OCI-LY7 (cell line): Measurements from ENCODE around the gene HIVEP3. TPM values are rescaled to one million over a fixed set of nuclear protein-coding genes. Genes with fewer than 3 reads are reported as not detected.

ENCODE experiments used
- BruUV-seq: library from RNA; stranded (reverse); fragments of 400-500 nt; replicated peaks from 2 replicates; lab custom pipeline; 2021; lab: Mats Ljungman, UMichigan
- CTCF ChIA-PET: fragments of 300-600 bp; sonication (Branson Sonifier 250); formaldehyde crosslinking; loops from one replicate; lab custom pipeline; 2022; ENCODE audit warnings: antibody characterized with exemption; ENCODE audit not compliant: unreplicated experiment; lab: Charles Lee
- POLR2A ChIA-PET: fragments of 300-600 bp; sonication (Branson Sonifier 250); formaldehyde crosslinking; loops from one replicate; lab custom pipeline; 2022; ENCODE audit warnings: antibody characterized with exemption; lab: Charles Lee
- DNase-seq: peaks from one replicate; pipeline ENCODE4 v3.0.0-alpha.2; 2015; ENCODE audit warnings: low spot score
- H2AFZ ChIP-seq: fragments of 200-600 bp; sonication (generic), shearing (Covaris generic); 2 replicates; pipeline ENCODE4 v1.6.1; 2014; ENCODE audit warnings: mild to moderate bottlenecking, antibody characterized with exemption, low read length, moderate library complexity
- H3K27ac ChIP-seq: fragments of 200-600 bp; sonication (generic); 2 replicates; pipeline ENCODE4 v1.5.1; 2014; ENCODE audit warnings: mixed run types, low read depth, mild to moderate bottlenecking, moderate library complexity, low read length, inconsistent platforms; ENCODE audit not compliant: poor library complexity, severe bottlenecking
- H3K36me3 ChIP-seq: fragments of 200-600 bp; sonication (generic); 2 replicates; pipeline ENCODE4 v1.6.1; 2014; ENCODE audit warnings: mild to moderate bottlenecking, antibody characterized with exemption, low read length, moderate library complexity, mixed read lengths; ENCODE audit not compliant: insufficient read depth
- H3K4me1 ChIP-seq: fragments of 200-600 bp; sonication (generic); 2 replicates; pipeline ENCODE4 v1.5.1; 2014; ENCODE audit warnings: mild to moderate bottlenecking, low read length; ENCODE audit not compliant: insufficient read depth, poor library complexity, severe bottlenecking
- H3K4me2 ChIP-seq: fragments of 200-600 bp; sonication (generic); 2 replicates; pipeline ENCODE4 v1.6.1; 2014; ENCODE audit warnings: mild to moderate bottlenecking, low read length
- H3K4me3 ChIP-seq: fragments of 200-600 bp; sonication (generic); 2 replicates; pipeline ENCODE4 v1.5.1; 2014; ENCODE audit warnings: mild to moderate bottlenecking, low read depth, low read length; ENCODE audit not compliant: poor library complexity, severe bottlenecking
- H3K79me2 ChIP-seq: fragments of 200-600 bp; sonication (generic); 2 replicates; pipeline ENCODE4 v1.6.1; 2016; ENCODE audit warnings: low read depth, mild to moderate bottlenecking, low read length, moderate library complexity, mixed read lengths; ENCODE audit not compliant: insufficient read depth
- H3K9me2 ChIP-seq: fragments of 200-600 bp; sonication (generic); 2 replicates; pipeline ENCODE4 v1.6.1; 2016; ENCODE audit warnings: mild to moderate bottlenecking, low read length, mixed read lengths; ENCODE audit not compliant: insufficient read depth
- H3K9me3 ChIP-seq: fragments of 200-600 bp; sonication (generic); 2 replicates; pipeline ENCODE4 v1.6.1; 2014; ENCODE audit warnings: mild to moderate bottlenecking, mixed run types, low read length, mixed read lengths
- H4K20me1 ChIP-seq: fragments of 200-600 bp; sonication (generic); 2 replicates; pipeline ENCODE4 v1.6.1; 2014; ENCODE audit warnings: mild to moderate bottlenecking, antibody characterized with exemption, low read length, moderate library complexity, mixed read lengths; ENCODE audit not compliant: insufficient read depth
- EZH2phosphoT487 ChIP-seq: fragments of 200-600 bp; sonication (generic); IDR thresholded peaks from 2 replicates; pipeline ENCODE4 v1.6.1; 2018; ENCODE audit warnings: low read depth, borderline replicate concordance, mild to moderate bottlenecking, mixed run types, antibody characterized with exemption, low read length, moderate library complexity, mixed read lengths
- intact Hi-C: fragments of 100-400 bp; cut with micrococcal nuclease; formaldehyde crosslinking; loops from one replicate; pipeline ENCODE4 v1.10.0; 2022; ENCODE audit not compliant: unreplicated experiment
- total RNA-seq, 2 experiments: library from RNA; depleted of rRNA in 1 of 2; stranded (reverse); fragments of >200 nt in 1 of 2; shearing (Covaris generic) in 1 of 2; gene quantifications; 2 replicates each; pipeline ENCODE4 v1.2.3, GENCODE V29; 2014 to 2022
- TF ChIP-seq, protein P1 (sequence below): fragments of 200-600 bp; sonication (generic); conservative IDR thresholded peaks from 2 replicates; pipeline ENCODE4 v1.5.1; 2014; ENCODE audit warnings: mild to moderate bottlenecking, antibody characterized with exemption, low read length, moderate library complexity, mixed read lengths

HIVEP3 gene
- total RNA-seq, 2 experiments from 2014 or later = 0.53 to 0.60 TPM

DNA sequence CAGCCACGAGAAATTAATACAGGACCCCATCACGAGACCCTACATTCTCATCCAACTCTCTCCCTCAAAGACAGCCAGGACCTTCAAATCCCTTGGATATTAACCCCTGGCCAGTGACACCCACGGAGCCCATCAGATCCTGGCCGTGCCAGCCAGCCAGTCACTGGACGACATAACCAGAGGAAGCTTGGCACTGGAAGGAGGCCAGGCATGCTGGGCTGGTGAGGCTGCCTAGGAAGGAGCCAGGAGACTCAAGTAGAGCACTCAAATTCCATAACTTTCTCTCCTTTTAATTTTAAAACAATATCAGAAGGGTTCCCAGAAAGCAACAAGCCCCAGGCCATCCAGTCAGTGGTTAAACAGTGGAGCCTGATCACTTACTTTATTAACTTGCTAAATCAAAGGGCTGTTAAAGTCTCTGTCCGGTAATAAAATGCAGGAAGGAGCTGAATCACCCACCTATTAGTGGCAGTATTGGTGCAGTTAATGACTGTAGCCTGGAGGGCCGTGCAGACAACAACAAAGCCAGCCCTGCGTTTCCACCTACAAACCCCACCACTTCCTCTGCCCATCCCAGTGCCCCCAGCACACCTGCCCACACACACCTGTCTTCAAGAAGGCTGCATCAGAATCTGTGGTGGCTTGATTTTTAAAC, 78.0 kb downstream of the HIVEP3 start:
- Histone ChIP-seq H3K79me2 (no peaks in the 10 kb centered on the region), H3K9me2 (no peaks in the 10 kb centered on the region), H3K36me3 (no peaks in the 10 kb centered on the region), H3K27ac (no peak overlapping the region), H3K9me3 (no peaks in the 10 kb centered on the region), H3K4me3 (no peak overlapping the region), H2AFZ (no peak overlapping the region), H3K4me1 (no peaks in the 10 kb centered on the region), H3K4me2 (no peak overlapping the region), H4K20me1 (no peaks in the 10 kb centered on the region)
- BruUV-seq = no TSS peak
- TF ChIP-seq EZH2phosphoT487 = no peak
- TF ChIP-seq, protein P1, sequence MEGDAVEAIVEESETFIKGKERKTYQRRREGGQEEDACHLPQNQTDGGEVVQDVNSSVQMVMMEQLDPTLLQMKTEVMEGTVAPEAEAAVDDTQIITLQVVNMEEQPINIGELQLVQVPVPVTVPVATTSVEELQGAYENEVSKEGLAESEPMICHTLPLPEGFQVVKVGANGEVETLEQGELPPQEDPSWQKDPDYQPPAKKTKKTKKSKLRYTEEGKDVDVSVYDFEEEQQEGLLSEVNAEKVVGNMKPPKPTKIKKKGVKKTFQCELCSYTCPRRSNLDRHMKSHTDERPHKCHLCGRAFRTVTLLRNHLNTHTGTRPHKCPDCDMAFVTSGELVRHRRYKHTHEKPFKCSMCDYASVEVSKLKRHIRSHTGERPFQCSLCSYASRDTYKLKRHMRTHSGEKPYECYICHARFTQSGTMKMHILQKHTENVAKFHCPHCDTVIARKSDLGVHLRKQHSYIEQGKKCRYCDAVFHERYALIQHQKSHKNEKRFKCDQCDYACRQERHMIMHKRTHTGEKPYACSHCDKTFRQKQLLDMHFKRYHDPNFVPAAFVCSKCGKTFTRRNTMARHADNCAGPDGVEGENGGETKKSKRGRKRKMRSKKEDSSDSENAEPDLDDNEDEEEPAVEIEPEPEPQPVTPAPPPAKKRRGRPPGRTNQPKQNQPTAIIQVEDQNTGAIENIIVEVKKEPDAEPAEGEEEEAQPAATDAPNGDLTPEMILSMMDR = no peak
- ChIA-PET CTCF (no interaction called here), POLR2A (no interaction called here)
- DNase-seq = no peak
- intact Hi-C loops = no loop called here

DNA sequence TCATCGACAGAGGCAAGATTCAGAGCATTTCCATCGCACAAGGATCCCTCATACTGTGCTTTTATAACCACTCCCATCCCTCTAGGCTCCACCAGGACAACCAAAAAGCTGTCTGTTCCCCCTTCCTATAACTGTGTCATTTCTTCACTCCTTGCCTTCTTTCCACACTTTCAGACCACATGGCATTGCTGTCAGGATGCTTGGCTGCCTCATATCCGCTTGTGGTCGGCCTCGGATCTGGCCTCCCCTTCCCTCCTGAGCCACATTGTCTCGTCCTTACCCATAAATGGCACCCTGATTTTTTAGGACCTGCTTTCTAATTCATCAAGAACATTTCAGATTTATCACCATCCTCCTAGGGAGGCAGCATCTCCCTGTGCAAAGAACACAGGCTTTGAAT, 80.5 kb downstream of the HIVEP3 start:
- Histone ChIP-seq H3K9me3 (no peaks in the 10 kb centered on the region), H2AFZ (no peak overlapping the region), H3K36me3 (no peaks in the 10 kb centered on the region), H4K20me1 (no peaks in the 10 kb centered on the region), H3K4me1 (no peaks in the 10 kb centered on the region), H3K27ac (no peak overlapping the region), H3K4me3 (no peak overlapping the region), H3K9me2 (no peaks in the 10 kb centered on the region), H3K4me2 (no peak overlapping the region), H3K79me2 (no peaks in the 10 kb centered on the region)
- no peak for TF ChIP-seq EZH2phosphoT487
- TF ChIP-seq, protein P1 = no peak
- no peak for DNase-seq
- CTCF ChIA-PET = no interaction called here
- intact Hi-C loops = no loop called here
- POLR2A ChIA-PET = no interaction called here
- no TSS peak for BruUV-seq

DNA sequence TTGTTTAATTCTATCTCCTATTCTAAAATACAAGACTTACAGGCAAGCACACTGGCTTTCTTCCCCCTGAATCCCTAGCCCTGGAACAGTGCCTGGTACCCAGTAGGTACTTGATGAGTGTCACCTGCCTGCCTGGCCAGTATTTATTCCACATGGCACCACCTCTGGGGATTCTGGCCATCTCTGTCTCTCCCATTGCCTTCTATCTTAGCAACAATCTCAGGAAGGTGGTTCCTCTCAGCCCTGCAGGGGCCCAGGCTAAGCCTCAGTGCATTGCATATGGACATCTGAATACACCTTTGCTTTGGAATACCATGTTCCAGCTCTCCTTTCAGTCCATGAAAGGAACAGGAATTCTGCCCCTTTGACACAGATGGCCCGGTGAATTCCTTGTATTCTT, 81.0 kb downstream of the HIVEP3 start:
- DNase-seq = no peak
- Histone ChIP-seq H3K27ac (no peak overlapping the region), H4K20me1 (no peaks in the 10 kb centered on the region), H2AFZ (no peak overlapping the region), H3K4me3 (no peak overlapping the region), H3K36me3 (no peaks in the 10 kb centered on the region), H3K9me3 (no peaks in the 10 kb centered on the region), H3K4me2 (no peak overlapping the region), H3K79me2 (no peaks in the 10 kb centered on the region), H3K4me1 (no peaks in the 10 kb centered on the region), H3K9me2 (no peaks in the 10 kb centered on the region)
- no peak for TF ChIP-seq EZH2phosphoT487
- TF ChIP-seq, protein P1 = no peak
- CTCF ChIA-PET = no interaction called here
- intact Hi-C loops = no loop called here
- no TSS peak for BruUV-seq
- POLR2A ChIA-PET = no interaction called here
